HepG2 (cell line): Measurements from ENCODE around the gene NOL4L. TPM values are rescaled to one million over a fixed set of nuclear protein-coding genes. Genes with fewer than 3 reads are reported as not detected.
A peak's percentile ranks its signal among the peaks of the same experiment; 100 is the strongest.

Experiments
- GABPB1 ChIP-seq: IDR thresholded peaks from 2 replicates; pipeline ENCODE4 v1.6.1; 2016; ENCODE audit warnings: mild to moderate bottlenecking, missing genetic modification reagents, moderate library complexity, missing compliant biosample characterization
- GZF1 ChIP-seq: sonication (generic); formaldehyde crosslinking; IDR thresholded peaks from 2 replicates; pipeline ENCODE4 v1.5.1; 2020; ENCODE audit warnings: mild to moderate bottlenecking, missing genetic modification reagents
- IKZF1 ChIP-seq: fragments of 450-650 bp; IDR thresholded peaks from 2 replicates; pipeline ENCODE4 v1.7.1; 2016
- NFKBIZ ChIP-seq: IDR thresholded peaks from 2 replicates; pipeline ENCODE4 v1.6.1; 2018; ENCODE audit warnings: missing genetic modification reagents, missing compliant biosample characterization
- SOX5 ChIP-seq: IDR thresholded peaks from 2 replicates; pipeline ENCODE4 v1.6.1; 2016; ENCODE audit warnings: borderline replicate concordance
- ZBTB39 ChIP-seq: sonication (generic); formaldehyde crosslinking; IDR thresholded peaks from 2 replicates; pipeline ENCODE4 v1.5.0; 2020; ENCODE audit warnings: missing genetic modification reagents
- ZNF160 ChIP-seq: sonication (generic); formaldehyde crosslinking; IDR thresholded peaks from 2 replicates; pipeline ENCODE4 v1.8.0; 2022; ENCODE audit warnings: mild to moderate bottlenecking, inconsistent platforms, missing genetic modification reagents
- ZNF230 ChIP-seq: sonication (generic); formaldehyde crosslinking; IDR thresholded peaks from 2 replicates; pipeline ENCODE4 v1.4.0; 2020; ENCODE audit warnings: mild to moderate bottlenecking, missing genetic modification reagents
- ZNF670 ChIP-seq: sonication (generic); formaldehyde crosslinking; IDR thresholded peaks from 2 replicates; pipeline ENCODE4 v1.8.0; 2022; ENCODE audit warnings: mild to moderate bottlenecking, missing genetic modification reagents, borderline replicate concordance
- polyA plus RNA-seq, 8 experiments: library from polyadenylated mRNA; depleted of rRNA in 3 of 8; stranded (reverse) in 7 of 8; unstranded in 1 of 8; fragments of >200 nt; fragmentation: Illumina TruSeq in 4 of 8; extraction: Trizol in 4 of 8; gene quantifications; 2 replicates each; pipeline versions ENCODE4 v1.2.1 to v1.2.3, GENCODE V29; 2011 to 2016; ENCODE audit warnings: low read depth in 4 of 8, missing spikeins in 1 of 8, mixed read lengths in 1 of 8; ENCODE audit not compliant: insufficient read depth in 1 of 8
- total RNA-seq, 5 experiments: library from RNA; depleted of rRNA; stranded (reverse); fragments of >200 nt; fragmentation: Illumina TruSeq; extraction: Trizol; gene quantifications; 2 replicates each; pipeline ENCODE4 v1.2.3, GENCODE V29; 2016; ENCODE audit warnings: low read depth in 1 of 5
- TF ChIP-seq, protein P1 (sequence below): IDR thresholded peaks from 2 replicates; pipeline ENCODE4 v1.6.1; 2016; ENCODE audit warnings: low read depth, borderline replicate concordance
- TF ChIP-seq, protein P2 (sequence below): IDR thresholded peaks from 2 replicates; pipeline ENCODE4 v1.6.1; 2016; ENCODE audit warnings: low read depth
- TF ChIP-seq, protein P3 (sequence below): sonication (generic); formaldehyde crosslinking; IDR thresholded peaks from 2 replicates; pipeline ENCODE4 v1.5.1; 2020; ENCODE audit warnings: missing genetic modification reagents, mild to moderate bottlenecking, borderline replicate concordance
- TF ChIP-seq, protein P4 (sequence below), 2 experiments: IDR thresholded peaks; 2 replicates each; pipeline ENCODE4 v1.6.1; 2011 to 2012; ENCODE audit warnings: low read length in 2 of 2, borderline replicate concordance in 1 of 2, low read depth in 1 of 2, mild to moderate bottlenecking in 1 of 2, moderate library complexity in 1 of 2
- TF ChIP-seq, protein P5 (sequence below): sonication (generic); formaldehyde crosslinking; IDR thresholded peaks from 2 replicates; pipeline ENCODE4 v1.8.0; 2022; ENCODE audit warnings: missing genetic modification reagents, low read depth, mild to moderate bottlenecking, borderline replicate concordance
- TF ChIP-seq, protein P6 (sequence below): sonication (generic); formaldehyde crosslinking; IDR thresholded peaks from 2 replicates; pipeline ENCODE4 v1.4.0; 2020; ENCODE audit warnings: missing genetic modification reagents, mild to moderate bottlenecking, borderline replicate concordance

Gene NOL4L
- total and polyA plus RNA-seq, 2 of the 13 experiments (the other 11 are each of a cell fraction or from before 2014, with no cell fraction given) = 16.6 to 35.4 TPM

DNA sequence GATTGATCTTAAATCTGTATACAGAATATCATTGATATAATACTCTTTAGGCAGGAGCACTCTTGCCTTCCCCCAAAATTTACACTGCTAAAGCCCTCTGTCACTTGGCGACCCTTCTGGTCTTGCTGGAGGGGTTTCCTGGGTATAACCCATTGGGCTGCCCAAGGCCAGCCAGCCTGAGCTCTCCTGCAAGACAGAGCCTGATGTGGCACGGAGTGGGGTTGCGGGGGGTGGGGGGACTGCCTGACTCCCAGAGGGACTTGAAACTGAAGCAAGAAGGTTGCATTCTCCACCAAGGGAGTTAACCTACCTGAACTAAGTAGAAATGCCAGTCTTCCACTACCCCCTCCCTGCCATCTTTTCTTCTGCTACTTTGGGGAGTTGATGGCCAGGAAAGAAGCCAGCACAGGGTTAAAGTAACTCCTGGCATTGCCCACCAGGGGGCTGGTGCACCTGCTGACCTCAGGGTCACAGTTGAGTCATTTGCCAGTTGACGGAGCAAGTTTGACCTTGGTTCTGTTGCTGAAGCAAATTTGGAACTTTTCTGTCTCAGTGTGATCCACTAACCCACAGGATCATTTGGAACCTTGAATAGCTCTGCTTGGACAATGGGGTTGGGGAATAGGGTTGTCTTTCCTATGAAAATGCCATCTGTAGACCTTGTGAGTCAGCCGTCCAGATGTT, 147.6 kb downstream of the NOL4L start (continued):
- TF ChIP-seq ZNF670 (no peak), IKZF1 (no peak), ZBTB39 (CRISPR knock-in tag) (no peak), GABPB1 (CRISPR knock-in tag) (no peak), SOX5 (peak; percentile 30; the same call in 1 of the 2 replicates), ZNF160 (CRISPR knock-in tag) (no peak), GZF1 (CRISPR knock-in tag) (no peak), NFKBIZ (CRISPR knock-in tag) (no peak; the same call in 1 of the 2 replicates), ZNF230 (no peak)
- TF ChIP-seq, protein P1, sequence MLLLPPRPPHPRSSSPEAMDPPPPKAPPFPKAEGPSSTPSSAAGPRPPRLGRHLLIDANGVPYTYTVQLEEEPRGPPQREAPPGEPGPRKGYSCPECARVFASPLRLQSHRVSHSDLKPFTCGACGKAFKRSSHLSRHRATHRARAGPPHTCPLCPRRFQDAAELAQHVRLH = peak; percentile 62; the same call in 1 of the 2 replicates
- TF ChIP-seq, protein P2, sequence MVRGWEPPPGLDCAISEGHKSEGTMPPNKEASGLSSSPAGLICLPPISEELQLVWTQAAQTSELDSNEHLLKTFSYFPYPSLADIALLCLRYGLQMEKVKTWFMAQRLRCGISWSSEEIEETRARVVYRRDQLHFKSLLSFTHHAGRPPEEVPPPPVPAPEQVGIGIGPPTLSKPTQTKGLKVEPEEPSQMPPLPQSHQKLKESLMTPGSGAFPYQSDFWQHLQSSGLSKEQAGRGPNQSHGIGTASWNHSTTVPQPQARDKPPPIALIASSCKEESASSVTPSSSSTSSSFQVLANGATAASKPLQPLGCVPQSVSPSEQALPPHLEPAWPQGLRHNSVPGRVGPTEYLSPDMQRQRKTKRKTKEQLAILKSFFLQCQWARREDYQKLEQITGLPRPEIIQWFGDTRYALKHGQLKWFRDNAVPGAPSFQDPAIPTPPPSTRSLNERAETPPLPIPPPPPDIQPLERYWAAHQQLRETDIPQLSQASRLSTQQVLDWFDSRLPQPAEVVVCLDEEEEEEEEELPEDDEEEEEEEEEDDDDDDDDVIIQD = 0 out of 2 replicates have a peak, but pooled peaks have one; percentile 22
- TF ChIP-seq, protein P3, sequence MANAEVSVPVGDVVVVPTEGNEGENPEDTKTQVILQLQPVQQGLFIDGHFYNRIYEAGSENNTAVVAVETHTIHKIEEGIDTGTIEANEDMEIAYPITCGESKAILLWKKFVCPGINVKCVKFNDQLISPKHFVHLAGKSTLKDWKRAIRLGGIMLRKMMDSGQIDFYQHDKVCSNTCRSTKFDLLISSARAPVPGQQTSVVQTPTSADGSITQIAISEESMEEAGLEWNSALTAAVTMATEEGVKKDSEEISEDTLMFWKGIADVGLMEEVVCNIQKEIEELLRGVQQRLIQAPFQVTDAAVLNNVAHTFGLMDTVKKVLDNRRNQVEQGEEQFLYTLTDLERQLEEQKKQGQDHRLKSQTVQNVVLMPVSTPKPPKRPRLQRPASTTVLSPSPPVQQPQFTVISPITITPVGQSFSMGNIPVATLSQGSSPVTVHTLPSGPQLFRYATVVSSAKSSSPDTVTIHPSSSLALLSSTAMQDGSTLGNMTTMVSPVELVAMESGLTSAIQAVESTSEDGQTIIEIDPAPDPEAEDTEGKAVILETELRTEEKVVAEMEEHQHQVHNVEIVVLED (CRISPR knock-in tag) = no peak
- TF ChIP-seq, protein P4, sequence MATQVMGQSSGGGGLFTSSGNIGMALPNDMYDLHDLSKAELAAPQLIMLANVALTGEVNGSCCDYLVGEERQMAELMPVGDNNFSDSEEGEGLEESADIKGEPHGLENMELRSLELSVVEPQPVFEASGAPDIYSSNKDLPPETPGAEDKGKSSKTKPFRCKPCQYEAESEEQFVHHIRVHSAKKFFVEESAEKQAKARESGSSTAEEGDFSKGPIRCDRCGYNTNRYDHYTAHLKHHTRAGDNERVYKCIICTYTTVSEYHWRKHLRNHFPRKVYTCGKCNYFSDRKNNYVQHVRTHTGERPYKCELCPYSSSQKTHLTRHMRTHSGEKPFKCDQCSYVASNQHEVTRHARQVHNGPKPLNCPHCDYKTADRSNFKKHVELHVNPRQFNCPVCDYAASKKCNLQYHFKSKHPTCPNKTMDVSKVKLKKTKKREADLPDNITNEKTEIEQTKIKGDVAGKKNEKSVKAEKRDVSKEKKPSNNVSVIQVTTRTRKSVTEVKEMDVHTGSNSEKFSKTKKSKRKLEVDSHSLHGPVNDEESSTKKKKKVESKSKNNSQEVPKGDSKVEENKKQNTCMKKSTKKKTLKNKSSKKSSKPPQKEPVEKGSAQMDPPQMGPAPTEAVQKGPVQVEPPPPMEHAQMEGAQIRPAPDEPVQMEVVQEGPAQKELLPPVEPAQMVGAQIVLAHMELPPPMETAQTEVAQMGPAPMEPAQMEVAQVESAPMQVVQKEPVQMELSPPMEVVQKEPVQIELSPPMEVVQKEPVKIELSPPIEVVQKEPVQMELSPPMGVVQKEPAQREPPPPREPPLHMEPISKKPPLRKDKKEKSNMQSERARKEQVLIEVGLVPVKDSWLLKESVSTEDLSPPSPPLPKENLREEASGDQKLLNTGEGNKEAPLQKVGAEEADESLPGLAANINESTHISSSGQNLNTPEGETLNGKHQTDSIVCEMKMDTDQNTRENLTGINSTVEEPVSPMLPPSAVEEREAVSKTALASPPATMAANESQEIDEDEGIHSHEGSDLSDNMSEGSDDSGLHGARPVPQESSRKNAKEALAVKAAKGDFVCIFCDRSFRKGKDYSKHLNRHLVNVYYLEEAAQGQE (IDR thresholded peaks at IDR 0.05; ENCODE audit: borderline replicate concordance in 1 of 2, low read depth in 1 of 2, low read length in 2 of 2) = no peak
- TF ChIP-seq, protein P5, sequence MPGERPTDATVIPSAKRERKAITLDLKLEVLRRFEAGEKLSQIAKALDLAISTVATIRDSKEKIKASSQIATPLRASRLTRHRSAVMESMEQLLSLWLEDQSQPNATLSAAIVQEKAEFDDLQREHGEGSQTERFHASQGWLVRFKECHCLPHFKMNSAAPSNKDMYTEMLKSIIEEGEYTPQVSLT (CRISPR knock-in tag) = no peak
- TF ChIP-seq, protein P6, sequence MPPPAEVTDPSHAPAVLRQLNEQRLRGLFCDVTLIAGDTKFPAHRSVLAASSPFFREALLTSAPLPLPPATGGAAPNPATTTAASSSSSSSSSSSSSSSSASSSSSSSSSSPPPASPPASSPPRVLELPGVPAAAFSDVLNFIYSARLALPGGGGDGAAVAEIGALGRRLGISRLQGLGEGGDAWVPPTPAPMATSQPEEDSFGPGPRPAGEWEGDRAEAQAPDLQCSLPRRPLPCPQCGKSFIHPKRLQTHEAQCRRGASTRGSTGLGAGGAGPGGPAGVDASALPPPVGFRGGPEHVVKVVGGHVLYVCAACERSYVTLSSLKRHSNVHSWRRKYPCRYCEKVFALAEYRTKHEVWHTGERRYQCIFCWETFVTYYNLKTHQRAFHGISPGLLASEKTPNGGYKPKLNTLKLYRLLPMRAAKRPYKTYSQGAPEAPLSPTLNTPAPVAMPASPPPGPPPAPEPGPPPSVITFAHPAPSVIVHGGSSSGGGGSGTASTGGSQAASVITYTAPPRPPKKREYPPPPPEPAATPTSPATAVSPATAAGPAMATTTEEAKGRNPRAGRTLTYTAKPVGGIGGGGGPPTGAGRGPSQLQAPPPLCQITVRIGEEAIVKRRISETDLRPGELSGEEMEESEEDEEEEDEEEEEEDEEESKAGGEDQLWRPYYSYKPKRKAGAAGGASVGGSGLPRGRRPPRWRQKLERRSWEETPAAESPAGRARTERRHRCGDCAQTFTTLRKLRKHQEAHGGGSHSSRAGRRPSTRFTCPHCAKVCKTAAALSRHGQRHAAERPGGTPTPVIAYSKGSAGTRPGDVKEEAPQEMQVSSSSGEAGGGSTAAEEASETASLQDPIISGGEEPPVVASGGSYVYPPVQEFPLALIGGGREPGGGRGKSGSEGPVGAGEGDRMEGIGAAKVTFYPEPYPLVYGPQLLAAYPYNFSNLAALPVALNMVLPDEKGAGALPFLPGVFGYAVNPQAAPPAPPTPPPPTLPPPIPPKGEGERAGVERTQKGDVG (CRISPR knock-in tag) = no peak
